K562 (cell line): ENCODE measurements around the gene LRFN4. TPM values are rescaled to one million over a fixed set of nuclear protein-coding genes. Genes with fewer than 3 reads are reported as not detected.

Experiments
- ATAC-seq: fragments of 200-7000 bp; cut with Tn5 transposase; 3 replicates; pipeline ENCODE4 v1.9.1; 2020; ENCODE audit warnings: moderate library complexity
- BruUV-seq: library from RNA; stranded (reverse); fragments of 400-500 nt; replicated peaks from 2 replicates; lab custom pipeline; 2021; lab: Mats Ljungman, UMichigan
- CTCF ChIA-PET: fragments of 300-600 bp; formaldehyde crosslinking; extraction: SDS; loops from one replicate; lab custom pipeline; 2021; ENCODE audit warnings: low intra/inter-chr PET ratio; lab: Yijun Ruan, JAX
- POLR2A ChIA-PET: fragments of 300-600, 350-650 bp; sonication (Branson Sonifier 250); formaldehyde crosslinking; extraction: SDS; loops from one replicate; lab custom pipeline; 2021; ENCODE audit warnings: antibody characterized with exemption, inconsistent platforms; lab: Yijun Ruan, JAX
- DNase-seq, 4 experiments: peaks; one replicate each; pipeline versions ENCODE4 v3.0.0 to v3.0.0-alpha.2; 2011 to 2018; ENCODE audit warnings: low spot score in 3 of 4, mixed read lengths in 3 of 4; ENCODE audit errors: extremely low read depth in 1 of 4
- FAIRE-seq: peaks from 2 replicates; lab custom pipeline; 2011; peaks lifted over from hg19 to GRCh38; lab: Jason Lieb, UNC
- H2AFZ ChIP-seq: 2 replicates; pipeline ENCODE4 v1.6.0; 2011; ENCODE audit warnings: low read depth, low read length, control low read depth, inconsistent platforms
- H3K27ac ChIP-seq: fragments of 200-600 bp; 3 replicates; pipeline ENCODE4 v1.8.0; 2011; ENCODE audit warnings: low read depth, mild to moderate bottlenecking, control low read depth, inconsistent platforms, low read length, moderate library complexity, mixed read lengths; ENCODE audit errors: extremely low read depth
- H3K27me3 ChIP-seq, 2 experiments: fragments of 300-600 bp in 1 of 2; 2 replicates in 1 of 2; 3 replicates in 1 of 2; pipeline versions ENCODE4 v1.6.0 to v1.8.0; 2011; ENCODE audit warnings: inconsistent platforms in 2 of 2, low read length in 2 of 2, mild to moderate bottlenecking in 1 of 2, mixed read lengths in 1 of 2, moderate library complexity in 1 of 2; ENCODE audit not compliant: control insufficient read depth in 2 of 2, insufficient read depth in 2 of 2
- H3K36me3 ChIP-seq: fragments of 300-600 bp; 3 replicates; pipeline ENCODE4 v1.8.0; 2011; ENCODE audit warnings: mild to moderate bottlenecking, low read length, inconsistent platforms; ENCODE audit not compliant: control insufficient read depth, insufficient read depth
- H3K4me1 ChIP-seq, 2 experiments: fragments of 200-600 bp in 1 of 2; replicated peaks in 1 of 2; 2 replicates in 1 of 2; 3 replicates in 1 of 2; pipeline versions ENCODE4 v1.5.1 to v1.8.0; 2011; ENCODE audit warnings: inconsistent platforms in 2 of 2, low read length in 2 of 2, mild to moderate bottlenecking in 1 of 2, mixed read lengths in 1 of 2, moderate library complexity in 1 of 2; ENCODE audit not compliant: control insufficient read depth in 2 of 2, insufficient read depth in 2 of 2
- H3K4me2 ChIP-seq: 2 replicates; pipeline ENCODE4 v1.6.1; 2011; ENCODE audit warnings: low read length, control low read depth, inconsistent platforms, mixed read lengths; ENCODE audit not compliant: insufficient read depth
- H3K4me3 ChIP-seq: fragments of 200-600 bp; sonication (generic), shearing (Covaris generic); 2 replicates; pipeline ENCODE4 v1.5.1; 2016; ENCODE audit warnings: control low read depth, inconsistent platforms
- H3K79me2 ChIP-seq: fragments of 200-600 bp; 3 replicates; pipeline ENCODE4 v1.8.0; 2011; ENCODE audit warnings: low read length, inconsistent platforms; ENCODE audit not compliant: control insufficient read depth, insufficient read depth
- H3K9ac ChIP-seq, 2 experiments: 2 replicates each; pipeline versions ENCODE4 v1.6.0 to v1.6.1; 2011; ENCODE audit warnings: low read depth in 2 of 2, low read length in 2 of 2, control low read depth in 1 of 2, inconsistent platforms in 1 of 2, mild to moderate bottlenecking in 1 of 2, mixed read lengths in 1 of 2; ENCODE audit not compliant: insufficient read depth in 1 of 2
- H3K9me1 ChIP-seq: one replicate; pipeline ENCODE4 v1.6.0; 2011; ENCODE audit warnings: inconsistent platforms, mild to moderate bottlenecking, low read length, moderate library complexity; ENCODE audit not compliant: control insufficient read depth, insufficient read depth
- H3K9me3 ChIP-seq: replicated peaks from 2 replicates; pipeline ENCODE4 v1.5.1; 2011; ENCODE audit warnings: low read depth, low read length, inconsistent platforms; ENCODE audit not compliant: control insufficient read depth, insufficient read depth
- H4K20me1 ChIP-seq: replicated peaks from 2 replicates; pipeline ENCODE4 v1.6.1; 2011; ENCODE audit warnings: low read length, inconsistent platforms, mixed read lengths; ENCODE audit not compliant: control insufficient read depth, insufficient read depth
- C11orf30 ChIP-seq: fragments of 450-650 bp; IDR thresholded peaks from 2 replicates; pipeline ENCODE4 v1.6.1; 2016; ENCODE audit warnings: low read depth, mild to moderate bottlenecking
- HMGXB4 ChIP-seq: sonication (generic); formaldehyde crosslinking; IDR thresholded peaks from 2 replicates; pipeline ENCODE4 v1.8.1; 2023; ENCODE audit warnings: mild to moderate bottlenecking, missing genetic modification reagents
- MAFF ChIP-seq: IDR thresholded peaks from 2 replicates; pipeline ENCODE4 v1.6.1; 2012; ENCODE audit warnings: low read length, improper control_type of control experiment
- MAFG ChIP-seq: fragments of 450-650 bp; conservative IDR thresholded peaks from 2 replicates; pipeline ENCODE4 v1.6.1; 2016; ENCODE audit warnings: missing genetic modification characterization, missing compliant biosample characterization
- SLC30A9 ChIP-seq: fragments of 250-450 bp; sonication (Bioruptor Pico); IDR thresholded peaks from 2 replicates; pipeline ENCODE4 v1.8.0; 2022; ENCODE audit warnings: mild to moderate bottlenecking, moderate library complexity
- THRB ChIP-seq: fragments of 450-650 bp; formaldehyde crosslinking; conservative IDR thresholded peaks from 2 replicates; pipeline ENCODE4 v1.4.0; 2022; ENCODE audit warnings: mild to moderate bottlenecking, missing genetic modification characterization
- ZNF316 ChIP-seq: fragments of 450-650 bp; IDR thresholded peaks from 2 replicates; pipeline ENCODE4 v1.6.1; 2016
- ZNF354B ChIP-seq: fragments of 250-450 bp; sonication (Bioruptor Pico); IDR thresholded peaks from 2 replicates; pipeline ENCODE4 v1.4.0; 2020
- WGBS: fragments of 100-300 bp; shearing (Covaris generic); methylation state at CpG from one replicate; pipeline ENCODE4 v1.1.6; 2016; ENCODE audit warnings: low coverage, mixed read lengths; ENCODE audit not compliant: insufficient coverage; ENCODE audit errors: missing lambda C conversion rate; 5-methylcytosine and 5-hydroxymethylcytosine counted together
- in situ Hi-C: fragments of 300-500 bp; cut with MboI; formaldehyde crosslinking; loops from 4 replicates; pipeline ENCODE4 v1.15.0; 2018; ENCODE audit warnings: inconsistent platforms, mixed read lengths
- intact Hi-C: fragments of 100-400 bp; cut with micrococcal nuclease; formaldehyde crosslinking; loops from 2 replicates; pipeline ENCODE4 v1.14.2; 2022
- polyA plus RNA-seq, 8 experiments: library from polyadenylated mRNA; depleted of rRNA in 4 of 8; stranded (reverse) in 5 of 8; unstranded in 3 of 8; fragments of >200 nt; fragmentation: Nextera tagmentation in 2 of 8; fragmentation: Illumina TruSeq in 1 of 8; extraction: Ambion mirVana in 2 of 8; extraction: Trizol in 1 of 8; gene quantifications; 2 replicates each; pipeline versions ENCODE4 v1.2.1 to v1.2.3, GENCODE V29; 2011 to 2014; ENCODE audit warnings: inconsistent platforms in 1 of 8, missing spikeins in 1 of 8
- total RNA-seq, 7 experiments: library from RNA; depleted of rRNA in 6 of 7; stranded (reverse); fragments of >200 nt in 6 of 7; fragmentation: Illumina TruSeq in 2 of 7; extraction: Trizol in 2 of 7; gene quantifications; 2 replicates each; pipeline versions ENCODE4 v1.2.1 to v1.2.3, GENCODE V29; 2011 to 2021; ENCODE audit warnings: low replicate concordance in 1 of 7

Gene LRFN4
- total and polyA plus RNA-seq, 9 of the 15 experiments (the other 6 are each of a cell fraction or from before 2014, with no cell fraction given) = 0.10 to 60.1 (median 6.7) TPM

- no peak for TF ChIP-seq HMGXB4
Measured at GRCh38 chr11:66904561-66904960, 47.7 kb downstream of the LRFN4 start (continued).

GRCh38 chr11:66904981-66905521, 48.2 kb downstream of the LRFN4 start:
- H3K9me1 ChIP-seq = no peaks in the 10 kb centered on the region
- FAIRE-seq (no peak), DNase-seq (no peak)
- ChIA-PET CTCF (no interaction called here), POLR2A (interaction anchor here (0.6 to 1.3 kb wide), 2 partner anchors 10 to 51 kb away, joined by 3 to 4 read pairs; no protein-coding TSS in a partner anchor)
- in situ Hi-C loops (no loop called here), intact Hi-C loops (no loop called here)
- H3K4me1 ChIP-seq = peaks cover 16 to 24% of the 10 kb centered on the region in 2 experiments
- TF ChIP-seq MAFF (0 out of 2 replicates have a peak, but pooled peaks have one; percentile 11), SLC30A9 (CRISPR knock-in tag) (no peak), ZNF316 (peak; percentile 72), MAFG (tag) (peak; percentile 59), THRB (no peak), ZNF354B (no peak), C11orf30 (peak; percentile 64)
- TF ChIP-seq, all 486 proteins: peak for 4
- WGBS = 78% methylated on average over 5 of the region's 8 CpGs
- H3K27ac ChIP-seq = no peak overlapping the region
- no peak overlapping the region for H3K4me3 ChIP-seq
- no peaks in the 10 kb centered on the region; the same call in 2 of the 3 replicates for H3K36me3 ChIP-seq
- no TSS peak for BruUV-seq
- no peak for ATAC-seq
- H3K9ac ChIP-seq = peak overlapping the region in 1 of 2 experiments; percentile 61; a peak in 1 of 4 replicates
- H2AFZ ChIP-seq = no peak overlapping the region
- no peak overlapping the region for H3K4me2 ChIP-seq
- H3K9me3 ChIP-seq = no peaks in the 10 kb centered on the region
- H3K27me3 ChIP-seq = no peaks in the 10 kb centered on the region
- no peaks in the 10 kb centered on the region for H3K79me2 ChIP-seq
- peaks cover 4% of the 10 kb centered on the region for H4K20me1 ChIP-seq
